CD4-positive, alpha-beta T cell (primary cell): ENCODE measurements around the gene TMEM117. TPM values are rescaled to one million over a fixed set of nuclear protein-coding genes. Genes with fewer than 3 reads are reported as not detected.

ENCODE experiments used
- ATAC-seq: fragments of 200-7000 bp; cut with Tn5 transposase; one replicate; pipeline ENCODE4 v1.10.0; 2022; ENCODE audit warnings: mild to moderate bottlenecking; ENCODE audit not compliant: poor library complexity
- CTCF ChIA-PET: fragments of 350-600 bp; sonication (Branson Sonifier 250); formaldehyde crosslinking; loops from one replicate; lab custom pipeline; 2021; ENCODE audit warnings: antibody characterized with exemption, inconsistent platforms; lab: Charles Lee
- POLR2A ChIA-PET: fragments of 350-600 bp; sonication (Branson Sonifier 250); formaldehyde crosslinking; loops from one replicate; lab custom pipeline; 2021; ENCODE audit warnings: antibody characterized with exemption, inconsistent platforms; lab: Charles Lee
- DNase-seq, 14 experiments: peaks; one replicate each; pipeline ENCODE4 v3.0.0-alpha.2; 2013 to 2020; ENCODE audit warnings: mixed read lengths in 2 of 14
- H3K27ac ChIP-seq, 2 donors: one replicate each; pipeline versions ENCODE4 v1.5.1 to v1.7.0; 2013; ENCODE audit warnings: low read length in 2 of 2, low read depth in 1 of 2, mild to moderate bottlenecking in 1 of 2
- H3K27me3 ChIP-seq, 2 experiments: 1 replicate in 1 of 2; 2 replicates in 1 of 2; pipeline versions ENCODE4 v1.6.1 to v1.7.0; 2013; ENCODE audit warnings: low read length in 2 of 2, control low read depth in 1 of 2, mild to moderate bottlenecking in 1 of 2, moderate library complexity in 1 of 2; ENCODE audit not compliant: insufficient read depth in 2 of 2, control insufficient read depth in 1 of 2
- H3K36me3 ChIP-seq: one replicate; pipeline ENCODE4 v1.6.1; 2013; ENCODE audit warnings: low read length, control low read depth; ENCODE audit not compliant: insufficient read depth
- H3K4me1 ChIP-seq: one replicate; pipeline ENCODE4 v1.6.1; 2013; ENCODE audit warnings: low read length, control low read depth; ENCODE audit not compliant: insufficient read depth
- H3K4me3 ChIP-seq: one replicate; pipeline ENCODE4 v1.5.1; 2013; ENCODE audit warnings: mild to moderate bottlenecking, low read length, moderate library complexity
- H3K9me3 ChIP-seq, 2 experiments: 1 replicate in 1 of 2; 2 replicates in 1 of 2; pipeline versions ENCODE4 v1.6.1 to v1.7.0; 2013; ENCODE audit warnings: low read length in 2 of 2, mild to moderate bottlenecking in 2 of 2, control low read depth in 1 of 2, moderate library complexity in 1 of 2; ENCODE audit not compliant: control insufficient read depth in 1 of 2, insufficient read depth in 1 of 2
- H3K27ac Mint-ChIP-seq: one replicate; pipeline ENCODE4 v1.8.0; 2020; ENCODE audit warnings: mixed read lengths
- H3K27me3 Mint-ChIP-seq: one replicate; pipeline ENCODE4 v1.8.0; 2021; ENCODE audit warnings: mixed read lengths
- H3K36me3 Mint-ChIP-seq: one replicate; pipeline ENCODE4 v1.8.0; 2021; ENCODE audit warnings: low read depth, mixed read lengths
- H3K4me1 Mint-ChIP-seq: one replicate; pipeline ENCODE4 v1.8.0; 2021; ENCODE audit warnings: low read depth, mixed read lengths
- H3K4me3 Mint-ChIP-seq: one replicate; pipeline ENCODE4 v1.8.0; 2020; ENCODE audit warnings: mild to moderate bottlenecking, mixed read lengths
- H3K9me3 Mint-ChIP-seq: one replicate; pipeline ENCODE4 v1.8.0; 2020; ENCODE audit warnings: mixed read lengths
- intact Hi-C, 2 experiments: fragments of 100-400 bp; cut with DNase I in 1 of 2; cut with micrococcal nuclease in 1 of 2; formaldehyde crosslinking; loops; one replicate each; pipeline versions ENCODE4 v1.15.1 to v1.9.0; 2023 to 2025; cut with DNase I, micrococcal nuclease
- total RNA-seq, 174 experiments: library from RNA in 2 of 174; stranded (reverse) in 2 of 174; gene quantifications; one replicate each; pipeline ENCODE4 v1.2.3 and lab custom pipeline; 2021 to 2026
- TF ChIP-seq, protein P1 (sequence below): fragments of 200-600 bp; IDR thresholded peaks from one replicate; pipeline ENCODE4 v1.8.0; 2022; ENCODE audit warnings: antibody characterized with exemption, mild to moderate bottlenecking

TMEM117 gene
- total RNA-seq, 2 experiments from 2014 or later, result 3.4 to 4.4 TPM

DNA sequence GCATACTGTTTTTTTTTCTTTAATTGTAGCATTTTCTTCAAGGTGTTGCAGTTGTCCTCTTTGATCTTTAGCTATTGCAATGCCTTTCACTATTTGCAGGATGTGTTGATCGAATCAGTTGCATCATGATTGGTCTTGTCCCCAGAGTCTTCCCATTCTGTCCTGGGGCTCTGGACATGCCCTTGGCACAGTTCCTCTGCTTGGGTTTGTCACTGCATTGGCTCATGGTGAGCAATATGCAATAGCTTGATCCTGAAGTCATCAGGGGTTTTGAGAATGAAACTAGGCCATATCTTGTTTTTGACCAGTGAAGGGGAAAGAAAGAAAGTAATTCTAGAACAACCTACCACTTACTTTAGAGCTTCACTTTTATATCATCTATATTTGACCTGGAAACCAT lies 281.5 kb downstream of the TMEM117 start:
- CTCF ChIA-PET, result no interaction called here
- H3K4me3 ChIP-seq, result no peak overlapping the region
- Mint-ChIP-seq H3K27me3 (no peaks in the 10 kb centered on the region), H3K4me1 (no peaks in the 10 kb centered on the region), H3K36me3 (peaks cover 34% of the 10 kb centered on the region), H3K4me3 (no peak overlapping the region), H3K27ac (no peak overlapping the region), H3K9me3 (peaks cover 19% of the 10 kb centered on the region)
- POLR2A ChIA-PET, result no interaction called here
- ATAC-seq (no peak), DNase-seq (no peak)
- no peaks in the 10 kb centered on the region for H3K4me1 ChIP-seq
- H3K36me3 ChIP-seq, result no peaks in the 10 kb centered on the region
- H3K9me3 ChIP-seq, result peaks cover 0 to 3% of the 10 kb centered on the region in 2 experiments
- intact Hi-C loops, result no loop called here
- TF ChIP-seq, protein P1, sequence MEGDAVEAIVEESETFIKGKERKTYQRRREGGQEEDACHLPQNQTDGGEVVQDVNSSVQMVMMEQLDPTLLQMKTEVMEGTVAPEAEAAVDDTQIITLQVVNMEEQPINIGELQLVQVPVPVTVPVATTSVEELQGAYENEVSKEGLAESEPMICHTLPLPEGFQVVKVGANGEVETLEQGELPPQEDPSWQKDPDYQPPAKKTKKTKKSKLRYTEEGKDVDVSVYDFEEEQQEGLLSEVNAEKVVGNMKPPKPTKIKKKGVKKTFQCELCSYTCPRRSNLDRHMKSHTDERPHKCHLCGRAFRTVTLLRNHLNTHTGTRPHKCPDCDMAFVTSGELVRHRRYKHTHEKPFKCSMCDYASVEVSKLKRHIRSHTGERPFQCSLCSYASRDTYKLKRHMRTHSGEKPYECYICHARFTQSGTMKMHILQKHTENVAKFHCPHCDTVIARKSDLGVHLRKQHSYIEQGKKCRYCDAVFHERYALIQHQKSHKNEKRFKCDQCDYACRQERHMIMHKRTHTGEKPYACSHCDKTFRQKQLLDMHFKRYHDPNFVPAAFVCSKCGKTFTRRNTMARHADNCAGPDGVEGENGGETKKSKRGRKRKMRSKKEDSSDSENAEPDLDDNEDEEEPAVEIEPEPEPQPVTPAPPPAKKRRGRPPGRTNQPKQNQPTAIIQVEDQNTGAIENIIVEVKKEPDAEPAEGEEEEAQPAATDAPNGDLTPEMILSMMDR, result no peak
- H3K27me3 ChIP-seq, result no peaks in the 10 kb centered on the region
- no peak overlapping the region for H3K27ac ChIP-seq

DNA sequence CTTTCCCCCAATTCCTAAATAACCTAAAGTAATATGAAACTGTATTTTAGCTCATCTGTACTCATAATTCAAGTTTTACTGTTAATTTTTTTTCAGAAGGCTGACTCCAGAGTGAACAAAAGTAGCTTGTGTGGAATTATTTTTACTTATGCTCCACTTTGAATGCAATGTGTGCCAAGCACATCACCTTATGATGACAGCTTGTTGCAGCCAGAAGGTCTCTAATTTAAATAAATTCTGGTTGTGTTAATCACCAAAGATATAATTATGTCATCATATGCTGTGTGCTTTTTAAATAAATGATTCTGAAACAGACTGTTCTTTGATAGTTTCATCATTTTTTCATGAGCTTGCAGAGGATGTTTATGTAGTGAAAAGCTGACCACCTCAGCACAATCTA lies 283.1 kb downstream of the TMEM117 start:
- DNase-seq, result no peak
- no peak overlapping the region for H3K4me3 Mint-ChIP-seq
- TF ChIP-seq, protein P1, result no peak
- H3K36me3 Mint-ChIP-seq, result peaks cover 48% of the 10 kb centered on the region
- intact Hi-C loops, result no loop called here
- H3K36me3 ChIP-seq, result no peaks in the 10 kb centered on the region
- ChIA-PET POLR2A (no interaction called here), CTCF (no interaction called here)
- no peak overlapping the region for H3K27ac Mint-ChIP-seq
- H3K4me1 ChIP-seq, result no peaks in the 10 kb centered on the region
- H3K9me3 ChIP-seq, result peaks cover 0 to 3% of the 10 kb centered on the region in 2 experiments
- no peak overlapping the region for H3K4me3 ChIP-seq
- H3K9me3 Mint-ChIP-seq, result peaks cover 25% of the 10 kb centered on the region
- no peaks in the 10 kb centered on the region for H3K27me3 Mint-ChIP-seq
- H3K4me1 Mint-ChIP-seq, result no peaks in the 10 kb centered on the region
- no peak for ATAC-seq
- H3K27ac ChIP-seq, result no peak overlapping the region
- H3K27me3 ChIP-seq, result no peaks in the 10 kb centered on the region

DNA sequence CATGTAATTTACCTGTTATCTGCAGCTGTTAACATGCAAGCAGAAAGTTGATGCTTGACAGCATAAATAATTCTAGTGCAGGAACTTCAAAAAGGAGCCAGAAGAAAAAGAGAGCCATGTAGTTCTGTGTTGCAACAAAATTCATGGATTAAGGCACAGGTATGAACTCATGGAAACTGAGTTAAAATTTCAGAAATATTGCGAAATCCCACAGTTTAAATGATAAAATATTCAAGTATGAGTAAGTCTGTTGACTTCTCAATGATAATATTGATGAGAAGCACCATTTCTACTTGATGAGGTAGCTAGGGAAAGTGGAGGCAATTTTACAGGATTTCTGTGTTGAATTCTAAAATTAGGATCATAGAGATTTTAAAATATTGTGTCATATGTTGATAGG lies 290.9 kb downstream of the TMEM117 start:
- DNase-seq (no peak), ATAC-seq (no peak)
- Mint-ChIP-seq H3K4me3 (no peak overlapping the region), H3K9me3 (peaks cover 6% of the 10 kb centered on the region), H3K36me3 (peaks cover 25% of the 10 kb centered on the region), H3K27ac (no peak overlapping the region), H3K27me3 (no peaks in the 10 kb centered on the region), H3K4me1 (no peaks in the 10 kb centered on the region)
- Histone ChIP-seq H3K27me3 (no peaks in the 10 kb centered on the region), H3K9me3 (peaks cover 0 to under 1% of the 10 kb centered on the region in 2 experiments), H3K4me1 (no peaks in the 10 kb centered on the region), H3K4me3 (no peak overlapping the region), H3K36me3 (no peaks in the 10 kb centered on the region), H3K27ac (no peak overlapping the region)
- POLR2A ChIA-PET, result no interaction called here
- CTCF ChIA-PET, result no interaction called here
- intact Hi-C loops, result no loop called here
- TF ChIP-seq, protein P1, result no peak
